ENCODE results near the gene STX18.
"Not testable (repeated sequence)": the region's sequence is repeated elsewhere in the genome, so short reads cannot be mapped to it uniquely, and the experiment has no call there.

GRCh38 chr4:4569861-4570260, 28.0 kb upstream of the STX18 start:
- TF ChIP-seq YY1 (IDR thresholded peaks at IDR 0.05; ENCODE audit: insufficient read depth, insufficient read length); ZNF274 (IDR thresholded peaks at IDR 0.05; ENCODE audit: low read depth, low read length); SUZ12 (IDR thresholded peaks at IDR 0.05; ENCODE audit: extremely low read depth, insufficient read depth, insufficient read length): not testable (repeated sequence)

All from NT2/D1 (cell line).